IMR-90 (cell line): Measurements from ENCODE around the gene ARSD. TPM values are rescaled to one million over a fixed set of nuclear protein-coding genes. Genes with fewer than 3 reads are reported as not detected.

Source experiments
- ATAC-seq: fragments of 200-7000 bp; cut with Tn5 transposase; 2 replicates; pipeline ENCODE4 v1.9.1; 2020; ENCODE audit warnings: low read depth, mild to moderate bottlenecking, moderate library complexity
- BruUV-seq: library from RNA; stranded (reverse); fragments of 400-500 nt; replicated peaks from 2 replicates; lab custom pipeline; 2021; lab: Mats Ljungman, UMichigan
- CTCF ChIA-PET: fragments of 300-600 bp; formaldehyde crosslinking; extraction: SDS; loops from one replicate; lab custom pipeline; 2021; ENCODE audit warnings: antibody characterized with exemption; lab: Yijun Ruan, JAX
- POLR2A ChIA-PET: fragments of 300-600 bp; sonication (Branson Sonifier 250); formaldehyde crosslinking; loops from one replicate; lab custom pipeline; 2022; ENCODE audit warnings: antibody characterized with exemption; ENCODE audit not compliant: unreplicated experiment; lab: Charles Lee
- DNase-seq: peaks from one replicate; pipeline ENCODE4 v3.0.0; 2013
- H2AFZ ChIP-seq: replicated peaks from 2 replicates; pipeline ENCODE3; 2013; ENCODE audit warnings: low read length, mild to moderate bottlenecking; ENCODE audit not compliant: poor library complexity
- H2AK5ac ChIP-seq: 2 replicates; pipeline ENCODE4 v1.6.1; 2013; ENCODE audit warnings: low read depth, low read length, inconsistent platforms
- H2AK9ac ChIP-seq: replicated peaks from 2 replicates; pipeline ENCODE3; 2013; ENCODE audit warnings: mild to moderate bottlenecking, low read depth, low read length, moderate library complexity; ENCODE audit not compliant: poor library complexity
- H2BK120ac ChIP-seq: 2 replicates; pipeline ENCODE4 v1.6.1; 2013; ENCODE audit warnings: low read depth, low read length, inconsistent platforms
- H2BK15ac ChIP-seq: 3 replicates; pipeline ENCODE4 v1.6.1; 2013; ENCODE audit warnings: low read depth, low read length, inconsistent platforms
- H2BK20ac ChIP-seq: 2 replicates; pipeline ENCODE4 v1.6.1; 2013; ENCODE audit warnings: low read depth, mild to moderate bottlenecking, inconsistent platforms, low read length, moderate library complexity
- H2BK5ac ChIP-seq: 2 replicates; pipeline ENCODE4 v1.6.1; 2013; ENCODE audit warnings: mild to moderate bottlenecking, low read depth, low read length, inconsistent platforms; ENCODE audit not compliant: poor library complexity, severe bottlenecking
- H3K14ac ChIP-seq: replicated peaks from 2 replicates; pipeline ENCODE4 v1.6.1; 2013; ENCODE audit warnings: low read depth, low read length, inconsistent platforms
- H3K18ac ChIP-seq: 2 replicates; pipeline ENCODE4 v1.6.1; 2013; ENCODE audit warnings: low read depth, low read length, control low read depth
- H3K23ac ChIP-seq: 2 replicates; pipeline ENCODE4 v1.6.1; 2013; ENCODE audit warnings: low read depth, low read length, inconsistent platforms
- H3K27ac ChIP-seq: 2 replicates; pipeline ENCODE4 v1.5.1; 2013; ENCODE audit warnings: mild to moderate bottlenecking, control low read depth, low read length; ENCODE audit not compliant: insufficient read depth
- H3K27me3 ChIP-seq: 2 replicates; pipeline ENCODE4 v1.6.1; 2013; ENCODE audit warnings: low read length; ENCODE audit not compliant: control insufficient read depth, insufficient read depth
- H3K36me3 ChIP-seq: 2 replicates; pipeline ENCODE4 v1.6.1; 2013; ENCODE audit warnings: low read length, mixed read lengths; ENCODE audit not compliant: control insufficient read depth, insufficient read depth
- H3K4ac ChIP-seq: 2 replicates; pipeline ENCODE4 v1.6.1; 2013; ENCODE audit warnings: low read depth, low read length, inconsistent platforms
- H3K4me1 ChIP-seq: 2 replicates; pipeline ENCODE4 v1.6.1; 2013; ENCODE audit warnings: low read length, mixed read lengths; ENCODE audit not compliant: control insufficient read depth, insufficient read depth
- H3K4me2 ChIP-seq: 2 replicates; pipeline ENCODE4 v1.6.1; 2013; ENCODE audit warnings: low read depth, mild to moderate bottlenecking, control low read depth, low read length, moderate library complexity
- H3K4me3 ChIP-seq: 2 replicates; pipeline ENCODE4 v1.5.1; 2013; ENCODE audit warnings: low read depth, mild to moderate bottlenecking, control low read depth, low read length, moderate library complexity; ENCODE audit not compliant: insufficient read depth
- H3K56ac ChIP-seq: 2 replicates; pipeline ENCODE4 v1.6.1; 2013; ENCODE audit warnings: low read length, inconsistent platforms; ENCODE audit not compliant: insufficient read depth; ENCODE audit errors: extremely low read depth
- H3K79me1 ChIP-seq, 2 experiments: 2 replicates each; pipeline ENCODE4 v1.6.1; 2013; ENCODE audit warnings: low read length in 2 of 2, inconsistent platforms in 1 of 2, low read depth in 1 of 2
- H3K9ac ChIP-seq: 2 replicates; pipeline ENCODE4 v1.6.1; 2013; ENCODE audit warnings: low read depth, low read length, control low read depth
- H3K9me1 ChIP-seq: 2 replicates; pipeline ENCODE4 v1.6.1; 2013; ENCODE audit warnings: low read length, inconsistent platforms; ENCODE audit not compliant: insufficient read depth
- H3K9me3 ChIP-seq: 2 replicates; pipeline ENCODE4 v1.6.1; 2013; ENCODE audit warnings: low read length; ENCODE audit not compliant: control insufficient read depth, insufficient read depth
- H4K20me1 ChIP-seq: 2 replicates; pipeline ENCODE4 v1.6.1; 2013; ENCODE audit warnings: low read length, inconsistent platforms; ENCODE audit not compliant: insufficient read depth
- H4K5ac ChIP-seq: 2 replicates; pipeline ENCODE4 v1.6.1; 2013; ENCODE audit warnings: mild to moderate bottlenecking, low read depth, low read length, control low read depth
- H4K8ac ChIP-seq, 2 experiments: 2 replicates each; pipeline ENCODE4 v1.6.1; 2013; ENCODE audit warnings: low read depth in 2 of 2, low read length in 2 of 2, control low read depth in 1 of 2, inconsistent platforms in 1 of 2
- H4K91ac ChIP-seq: 2 replicates; pipeline ENCODE4 v1.6.1; 2013; ENCODE audit warnings: low read depth, low read length, inconsistent platforms; ENCODE audit not compliant: insufficient read depth
- BHLHE40 ChIP-seq: fragments of 150-350 bp; IDR thresholded peaks from 2 replicates; pipeline ENCODE4 v1.6.1; 2016; ENCODE audit warnings: mild to moderate bottlenecking, low read depth, low read length
- CEBPB ChIP-seq: IDR thresholded peaks from 2 replicates; pipeline ENCODE4 v1.6.1; 2012; ENCODE audit warnings: low read depth, low read length, improper control_type of control experiment
- CHD1 ChIP-seq: IDR thresholded peaks from 2 replicates; pipeline ENCODE4 v1.6.1; 2012; ENCODE audit warnings: low read depth, low read length, improper control_type of control experiment
- FOS ChIP-seq: fragments of 150-350 bp; IDR thresholded peaks from 2 replicates; pipeline ENCODE4 v1.6.1; 2016; ENCODE audit warnings: low read depth, low read length
- MAFK ChIP-seq: IDR thresholded peaks from 2 replicates; pipeline ENCODE4 v1.6.1; 2012; ENCODE audit warnings: low read depth, low read length, improper control_type of control experiment
- MAZ ChIP-seq: IDR thresholded peaks from 2 replicates; pipeline ENCODE4 v1.6.1; 2012; ENCODE audit warnings: low read depth, mild to moderate bottlenecking, low read length, improper control_type of control experiment, moderate library complexity, borderline replicate concordance
- MXI1 ChIP-seq: IDR thresholded peaks from 2 replicates; pipeline ENCODE4 v1.6.1; 2012; ENCODE audit warnings: low read depth, mild to moderate bottlenecking, low read length, moderate library complexity, borderline replicate concordance
- NFE2L2 ChIP-seq: fragments of 150-350 bp; IDR thresholded peaks from 2 replicates; pipeline ENCODE4 v1.6.1; 2016; ENCODE audit warnings: low read depth, mild to moderate bottlenecking, low read length
- POLR2A ChIP-seq: IDR thresholded peaks from 2 replicates; pipeline ENCODE4 v1.6.1; 2012; ENCODE audit warnings: mild to moderate bottlenecking, low read depth, low read length
- RAD21 ChIP-seq: IDR thresholded peaks from 2 replicates; pipeline ENCODE4 v1.6.1; 2012; ENCODE audit warnings: low read length, improper control_type of control experiment
- RCOR1 ChIP-seq: IDR thresholded peaks from 2 replicates; pipeline ENCODE4 v1.6.1; 2012; ENCODE audit warnings: mild to moderate bottlenecking, low read length, improper control_type of control experiment; ENCODE audit not compliant: insufficient replicate concordance
- RFX5 ChIP-seq: IDR thresholded peaks from 2 replicates; pipeline ENCODE4 v1.8.0; 2012; ENCODE audit warnings: low read depth, mild to moderate bottlenecking, low read length, moderate library complexity
- SMC3 ChIP-seq: fragments of 150-350 bp; IDR thresholded peaks from 2 replicates; pipeline ENCODE4 v1.6.1; 2016; ENCODE audit warnings: low read depth, mild to moderate bottlenecking, antibody characterized with exemption, low read length, moderate library complexity
- WGBS, 2 experiments: methylation state at CpG; one replicate each; pipeline versions ENCODE4 v1.1.5 to v1.1.7; 2013; ENCODE audit warnings: missing lambda C conversion rate in 2 of 2; ENCODE audit not compliant: insufficient read length in 1 of 2; ENCODE audit errors: extremely low coverage in 2 of 2; 5-methylcytosine and 5-hydroxymethylcytosine counted together
- dilution Hi-C: fragments of 300-500 bp; cut with HindIII; formaldehyde crosslinking; loops from one replicate; pipeline ENCODE4 v1.14.3; 2018; ENCODE audit warnings: low sequenced_read_pairs; ENCODE audit not compliant: unreplicated experiment
- in situ Hi-C: fragments of 300-500 bp; cut with MboI; formaldehyde crosslinking; loops from 3 replicates; pipeline ENCODE4 v1.14.3; 2019; ENCODE audit warnings: low sequenced_read_pairs, inconsistent platforms, mixed read lengths
- intact Hi-C: fragments of 100-400 bp; cut with micrococcal nuclease; formaldehyde crosslinking; loops from 2 replicates; pipeline ENCODE4 v1.10.0; 2022
- polyA plus RNA-seq, 3 experiments: library from polyadenylated mRNA; depleted of rRNA; stranded (reverse); fragments of >200 nt; gene quantifications; 2 replicates each; pipeline ENCODE4 v1.2.3, GENCODE V29; 2012; ENCODE audit warnings: low replicate concordance in 1 of 3
- total RNA-seq: library from RNA; depleted of rRNA; stranded (reverse); fragments of >200 nt; gene quantifications from 2 replicates; pipeline ENCODE4 v1.2.3, GENCODE V29; 2012
- TF ChIP-seq, protein P1 (sequence below): conservative IDR thresholded peaks from 2 replicates; pipeline ENCODE4 v1.5.1; 2012; ENCODE audit warnings: mild to moderate bottlenecking, low read depth, low read length, improper control_type of control experiment
- TF ChIP-seq, protein P2 (sequence below): fragments of 150-350 bp; IDR thresholded peaks from 2 replicates; pipeline ENCODE4 v1.6.1; 2016; ENCODE audit warnings: low read depth, mild to moderate bottlenecking, low read length, moderate library complexity, borderline replicate concordance
- TF ChIP-seq, protein P3 (sequence below): fragments of 150-350 bp; IDR thresholded peaks from 2 replicates; pipeline ENCODE4 v1.6.1; 2017; ENCODE audit warnings: mild to moderate bottlenecking, antibody characterized with exemption, low read length, low read depth

Gene ARSD
- total and polyA plus RNA-seq, 2 of the 4 experiments (the other 2 are of a cell fraction), result 5.1 to 6.3 TPM

DNA sequence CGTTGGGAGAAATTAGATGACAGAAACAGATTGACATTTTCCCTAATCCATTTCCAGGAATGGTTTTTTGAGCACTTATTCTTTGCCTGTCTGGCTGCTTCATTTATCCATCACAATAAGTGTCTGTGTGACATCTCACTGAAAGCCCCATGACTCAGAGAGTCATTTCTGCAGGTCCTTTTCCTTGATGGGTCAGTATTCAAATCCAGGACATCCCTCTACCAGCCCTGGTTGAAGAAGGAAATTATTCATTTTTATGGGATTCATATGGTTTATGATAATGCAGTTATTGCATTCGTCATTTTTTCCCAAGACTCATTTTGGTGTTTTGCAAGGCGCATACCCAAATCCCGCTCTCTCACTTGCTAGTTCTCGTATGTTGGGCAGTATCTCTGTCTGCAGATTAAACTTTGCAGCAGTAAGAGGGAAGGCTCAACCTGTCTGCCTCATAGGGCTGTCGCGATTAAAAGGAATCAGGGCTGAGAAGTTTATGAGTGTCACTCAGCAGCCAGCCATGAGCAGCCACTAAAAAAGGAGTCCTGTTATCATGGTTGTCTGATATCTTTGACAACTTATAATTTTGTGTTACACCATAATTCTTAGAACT, 56.4 kb downstream of the ARSD start:
- TF ChIP-seq MAZ, result no peak
- TF ChIP-seq RAD21, result no peak
- TF ChIP-seq CEBPB, result no peak
- no peak for TF ChIP-seq RFX5
- no peak for TF ChIP-seq MXI1
- no peak for TF ChIP-seq RCOR1
- no peak for TF ChIP-seq MAFK
- TF ChIP-seq, protein P1, sequence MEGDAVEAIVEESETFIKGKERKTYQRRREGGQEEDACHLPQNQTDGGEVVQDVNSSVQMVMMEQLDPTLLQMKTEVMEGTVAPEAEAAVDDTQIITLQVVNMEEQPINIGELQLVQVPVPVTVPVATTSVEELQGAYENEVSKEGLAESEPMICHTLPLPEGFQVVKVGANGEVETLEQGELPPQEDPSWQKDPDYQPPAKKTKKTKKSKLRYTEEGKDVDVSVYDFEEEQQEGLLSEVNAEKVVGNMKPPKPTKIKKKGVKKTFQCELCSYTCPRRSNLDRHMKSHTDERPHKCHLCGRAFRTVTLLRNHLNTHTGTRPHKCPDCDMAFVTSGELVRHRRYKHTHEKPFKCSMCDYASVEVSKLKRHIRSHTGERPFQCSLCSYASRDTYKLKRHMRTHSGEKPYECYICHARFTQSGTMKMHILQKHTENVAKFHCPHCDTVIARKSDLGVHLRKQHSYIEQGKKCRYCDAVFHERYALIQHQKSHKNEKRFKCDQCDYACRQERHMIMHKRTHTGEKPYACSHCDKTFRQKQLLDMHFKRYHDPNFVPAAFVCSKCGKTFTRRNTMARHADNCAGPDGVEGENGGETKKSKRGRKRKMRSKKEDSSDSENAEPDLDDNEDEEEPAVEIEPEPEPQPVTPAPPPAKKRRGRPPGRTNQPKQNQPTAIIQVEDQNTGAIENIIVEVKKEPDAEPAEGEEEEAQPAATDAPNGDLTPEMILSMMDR, result no peak
- TF ChIP-seq POLR2A, result no peak
- TF ChIP-seq, protein P2, sequence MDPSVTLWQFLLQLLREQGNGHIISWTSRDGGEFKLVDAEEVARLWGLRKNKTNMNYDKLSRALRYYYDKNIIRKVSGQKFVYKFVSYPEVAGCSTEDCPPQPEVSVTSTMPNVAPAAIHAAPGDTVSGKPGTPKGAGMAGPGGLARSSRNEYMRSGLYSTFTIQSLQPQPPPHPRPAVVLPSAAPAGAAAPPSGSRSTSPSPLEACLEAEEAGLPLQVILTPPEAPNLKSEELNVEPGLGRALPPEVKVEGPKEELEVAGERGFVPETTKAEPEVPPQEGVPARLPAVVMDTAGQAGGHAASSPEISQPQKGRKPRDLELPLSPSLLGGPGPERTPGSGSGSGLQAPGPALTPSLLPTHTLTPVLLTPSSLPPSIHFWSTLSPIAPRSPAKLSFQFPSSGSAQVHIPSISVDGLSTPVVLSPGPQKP, result no peak
- TF ChIP-seq, protein P3, sequence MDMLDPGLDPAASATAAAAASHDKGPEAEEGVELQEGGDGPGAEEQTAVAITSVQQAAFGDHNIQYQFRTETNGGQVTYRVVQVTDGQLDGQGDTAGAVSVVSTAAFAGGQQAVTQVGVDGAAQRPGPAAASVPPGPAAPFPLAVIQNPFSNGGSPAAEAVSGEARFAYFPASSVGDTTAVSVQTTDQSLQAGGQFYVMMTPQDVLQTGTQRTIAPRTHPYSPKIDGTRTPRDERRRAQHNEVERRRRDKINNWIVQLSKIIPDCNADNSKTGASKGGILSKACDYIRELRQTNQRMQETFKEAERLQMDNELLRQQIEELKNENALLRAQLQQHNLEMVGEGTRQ, result no peak
- TF ChIP-seq SMC3, result no peak
- TF ChIP-seq BHLHE40, result no peak
- TF ChIP-seq FOS, result no peak
- no peak for TF ChIP-seq NFE2L2
- TF ChIP-seq CHD1, result no peak
- H3K36me3 ChIP-seq, result peaks cover 1% of the 10 kb centered on the region; the same call in 1 of the 2 replicates
- no peak overlapping the region for H3K18ac ChIP-seq
- no peak for DNase-seq
- no peak overlapping the region for H2AK9ac ChIP-seq
- no peak overlapping the region for H2AFZ ChIP-seq
- H2BK5ac ChIP-seq, result no peak overlapping the region
- no TSS peak for BruUV-seq
- H3K4me2 ChIP-seq, result no peak overlapping the region
- no peak for ATAC-seq
- H3K4ac ChIP-seq, result no peak overlapping the region
- no peak overlapping the region for H3K23ac ChIP-seq
- H3K9me3 ChIP-seq, result no peaks in the 10 kb centered on the region; the same call in 1 of the 2 replicates
- dilution Hi-C loops, result no loop called here
- CTCF ChIA-PET, result no interaction called here
- no peak overlapping the region for H3K14ac ChIP-seq
- intact Hi-C loops, result no loop called here
- H2BK20ac ChIP-seq, result no peak overlapping the region
- POLR2A ChIA-PET, result no interaction called here
- no peaks in the 10 kb centered on the region for H3K27me3 ChIP-seq
- H3K9ac ChIP-seq, result no peak overlapping the region
- no peaks in the 10 kb centered on the region for H4K20me1 ChIP-seq
- no peak overlapping the region for H4K91ac ChIP-seq
- no peak overlapping the region for H2BK120ac ChIP-seq
- H3K79me1 ChIP-seq, result no peaks in the 10 kb centered on the region
- in situ Hi-C loops, result no loop called here
- H3K56ac ChIP-seq, result no peak overlapping the region
- H4K5ac ChIP-seq, result no peak overlapping the region
- no peaks in the 10 kb centered on the region for H3K9me1 ChIP-seq
- no peak overlapping the region for H3K4me3 ChIP-seq
- no peaks in the 10 kb centered on the region for H3K4me1 ChIP-seq
- WGBS, 2 experiments, result 90% methylated on average over 2 of the region's 7 CpGs; no CpG with 5 or more reads in 1 of the 2 experiments
- H4K8ac ChIP-seq, result no peak overlapping the region
- no peak overlapping the region for H3K27ac ChIP-seq
- H2AK5ac ChIP-seq, result no peak overlapping the region
- H2BK15ac ChIP-seq, result no peak overlapping the region
